H9 (cell line): ENCODE results near the gene EPHA2. TPM values are rescaled to one million over a fixed set of nuclear protein-coding genes. Genes with fewer than 3 reads are reported as not detected.

Experiments used
- DNase-seq: peaks from one replicate; pipeline ENCODE4 v3.0.0-alpha.2; 2017
- H2AFZ ChIP-seq: one replicate; pipeline ENCODE4 v1.6.1; 2013; ENCODE audit warnings: mild to moderate bottlenecking, low read length, control low read depth, moderate library complexity
- H2AK5ac ChIP-seq: 2 replicates; pipeline ENCODE4 v1.6.1; 2013; ENCODE audit warnings: low read length, control low read depth, mixed read lengths; ENCODE audit not compliant: insufficient read length
- H2BK120ac ChIP-seq: one replicate; pipeline ENCODE4 v1.6.1; 2013; ENCODE audit warnings: low read depth, mild to moderate bottlenecking, low read length, control low read depth, inconsistent platforms; ENCODE audit not compliant: poor library complexity, severe bottlenecking
- H2BK12ac ChIP-seq: 2 replicates; pipeline ENCODE4 v1.6.1; 2013; ENCODE audit warnings: low read length, control low read depth, mixed read lengths, low read depth; ENCODE audit not compliant: insufficient read length
- H2BK15ac ChIP-seq: 2 replicates; pipeline ENCODE4 v1.6.1; 2013; ENCODE audit warnings: low read depth, low read length, control low read depth
- H2BK20ac ChIP-seq: one replicate; pipeline ENCODE4 v1.6.1; 2013; ENCODE audit warnings: low read depth, mild to moderate bottlenecking, low read length, control low read depth, inconsistent platforms; ENCODE audit not compliant: poor library complexity, severe bottlenecking
- H2BK5ac ChIP-seq: 2 replicates; pipeline ENCODE4 v1.6.1; 2013; ENCODE audit warnings: low read length, control low read depth, mixed read lengths; ENCODE audit not compliant: insufficient read length
- H3K14ac ChIP-seq: 2 replicates; pipeline ENCODE4 v1.6.1; 2013; ENCODE audit warnings: low read length, control low read depth; ENCODE audit not compliant: insufficient read depth
- H3K18ac ChIP-seq: 2 replicates; pipeline ENCODE4 v1.6.1; 2013; ENCODE audit warnings: low read depth, mild to moderate bottlenecking, mixed read lengths, low read length, control low read depth; ENCODE audit not compliant: insufficient read length
- H3K23ac ChIP-seq: 2 replicates; pipeline ENCODE4 v1.6.1; 2013; ENCODE audit warnings: low read length, control low read depth, mixed read lengths, low read depth; ENCODE audit not compliant: insufficient read length
- H3K23me2 ChIP-seq: 2 replicates; pipeline ENCODE4 v1.6.1; 2013; ENCODE audit warnings: low read depth, mild to moderate bottlenecking, mixed read lengths, low read length, control low read depth; ENCODE audit not compliant: insufficient read length, poor library complexity, severe bottlenecking
- H3K27ac ChIP-seq: 2 replicates; pipeline ENCODE4 v1.5.1; 2013; ENCODE audit warnings: low read length, control low read depth, mixed read lengths, low read depth; ENCODE audit not compliant: insufficient read length
- H3K27me3 ChIP-seq: 2 replicates; pipeline ENCODE4 v1.6.1; 2013; ENCODE audit warnings: low read length, control low read depth, inconsistent platforms; ENCODE audit not compliant: insufficient read depth
- H3K4ac ChIP-seq: 2 replicates; pipeline ENCODE4 v1.6.1; 2013; ENCODE audit warnings: low read depth, mild to moderate bottlenecking, control low read depth, inconsistent platforms, low read length, moderate library complexity
- H3K4me1 ChIP-seq: 2 replicates; pipeline ENCODE4 v1.6.1; 2013; ENCODE audit warnings: low read length, control low read depth, inconsistent platforms; ENCODE audit not compliant: insufficient read depth
- H3K4me2 ChIP-seq: 2 replicates; pipeline ENCODE4 v1.6.1; 2013; ENCODE audit warnings: low read length, control low read depth, mixed read lengths; ENCODE audit not compliant: insufficient read length, insufficient read depth
- H3K56ac ChIP-seq: 2 replicates; pipeline ENCODE4 v1.6.1; 2013; ENCODE audit warnings: low read depth, mild to moderate bottlenecking, mixed read lengths, low read length, control low read depth; ENCODE audit not compliant: insufficient read length
- H3K79me1 ChIP-seq: 2 replicates; pipeline ENCODE4 v1.6.1; 2013; ENCODE audit warnings: low read depth, mild to moderate bottlenecking, moderate library complexity, low read length, control low read depth, inconsistent platforms; ENCODE audit not compliant: insufficient read depth, poor library complexity, severe bottlenecking
- H3K79me2 ChIP-seq: 2 replicates; pipeline ENCODE4 v1.6.1; 2013; ENCODE audit warnings: low read length, control low read depth, inconsistent platforms; ENCODE audit not compliant: insufficient read depth
- H3K9ac ChIP-seq: 2 replicates; pipeline ENCODE4 v1.6.1; 2013; ENCODE audit warnings: low read length, control low read depth, mixed read lengths; ENCODE audit not compliant: insufficient read length; ENCODE audit errors: extremely low read depth
- H3K9me3 ChIP-seq: one replicate; pipeline ENCODE4 v1.6.1; 2013; ENCODE audit warnings: low read depth, low read length, inconsistent platforms; ENCODE audit not compliant: control insufficient read depth
- H3T11ph ChIP-seq: one replicate; pipeline ENCODE4 v1.6.1; 2013; ENCODE audit warnings: mild to moderate bottlenecking, low read length, control low read depth, inconsistent platforms
- H4K20me1 ChIP-seq: one replicate; pipeline ENCODE4 v1.6.1; 2013; ENCODE audit not compliant: control insufficient read depth, insufficient read length, insufficient read depth
- H4K5ac ChIP-seq: 2 replicates; pipeline ENCODE4 v1.6.1; 2013; ENCODE audit warnings: low read depth, mild to moderate bottlenecking, mixed read lengths, low read length, control low read depth; ENCODE audit not compliant: insufficient read length
- H4K8ac ChIP-seq: replicated peaks from 2 replicates; pipeline ENCODE4 v1.6.1; 2013; ENCODE audit warnings: low read length, control low read depth, mixed read lengths, low read depth; ENCODE audit not compliant: insufficient read length
- H4K91ac ChIP-seq: 2 replicates; pipeline ENCODE4 v1.6.1; 2013; ENCODE audit warnings: low read depth, mild to moderate bottlenecking, moderate library complexity, mixed read lengths, low read length, control low read depth; ENCODE audit not compliant: insufficient read length
- H3K27ac Mint-ChIP-seq, 3 experiments: 2 replicates in 2 of 3; 3 replicates in 1 of 3; pipeline ENCODE4 v1.8.0; 2020 to 2021; ENCODE audit warnings: mixed read lengths in 3 of 3, mild to moderate bottlenecking in 1 of 3, moderate library complexity in 1 of 3
- H3K27me3 Mint-ChIP-seq: 2 replicates; pipeline ENCODE4 v1.8.0; 2021; ENCODE audit warnings: low read depth, mild to moderate bottlenecking, moderate library complexity, mixed read lengths
- H3K36me3 Mint-ChIP-seq, 3 experiments: 2 replicates in 2 of 3; 3 replicates in 1 of 3; pipeline ENCODE4 v1.8.0; 2020 to 2021; ENCODE audit warnings: low read depth in 3 of 3, mixed read lengths in 3 of 3; ENCODE audit not compliant: insufficient read depth in 1 of 3
- H3K4me1 Mint-ChIP-seq, 2 experiments: 2 replicates each; pipeline ENCODE4 v1.8.0; 2020; ENCODE audit warnings: mixed read lengths in 2 of 2
- H3K4me3 Mint-ChIP-seq, 2 experiments: 2 replicates in 1 of 2; 3 replicates in 1 of 2; pipeline ENCODE4 v1.8.0; 2020 to 2021; ENCODE audit warnings: mild to moderate bottlenecking in 2 of 2, mixed read lengths in 2 of 2, moderate library complexity in 1 of 2
- H3K9me3 Mint-ChIP-seq, 2 experiments: 2 replicates in 1 of 2; 3 replicates in 1 of 2; pipeline ENCODE4 v1.8.0; 2020; ENCODE audit warnings: mild to moderate bottlenecking in 2 of 2, mixed read lengths in 2 of 2, moderate library complexity in 1 of 2
- CTCF ChIP-seq: fragments of 200-600 bp; sonication (generic); conservative IDR thresholded peaks from 3 replicates; pipeline ENCODE4 v1.8.0; 2021; ENCODE audit warnings: antibody characterized with exemption, mild to moderate bottlenecking
- WGBS: extraction: QIAGEN DNeasy Blood & Tissue Kit; methylation state at CpG from one replicate; pipeline ENCODE4 v1.1.7; 2013; ENCODE audit warnings: missing lambda C conversion rate, low lambda C conversion rate, mixed read lengths; ENCODE audit not compliant: insufficient read length; ENCODE audit errors: extremely low coverage; 5-methylcytosine and 5-hydroxymethylcytosine counted together
- total RNA-seq: library from RNA; stranded (reverse); gene quantifications from 2 replicates; pipeline ENCODE4 v1.2.1, GENCODE V29; 2021

The EPHA2 gene
- total RNA-seq, 1 experiment from 2014 or later: 33.1 TPM

GRCh38 chr1:16174261-16174868 is 18.5 kb upstream of the EPHA2 start:
- no peaks in the 10 kb centered on the region for H3K4me1 ChIP-seq
- H3K4me2 ChIP-seq: no peak overlapping the region
- no peaks in the 10 kb centered on the region for H3K9me3 Mint-ChIP-seq
- no peaks in the 10 kb centered on the region for H3K23me2 ChIP-seq
- H3K4ac ChIP-seq: no peak overlapping the region
- peaks cover 1% of the 10 kb centered on the region; the same call in 1 of the 2 replicates for H3K27me3 Mint-ChIP-seq
- no peak overlapping the region for H2AFZ ChIP-seq
- H3K27me3 ChIP-seq: no peaks in the 10 kb centered on the region
- no peak overlapping the region for H2BK5ac ChIP-seq
- no peak overlapping the region for H3K27ac ChIP-seq
- no peak overlapping the region for H4K8ac ChIP-seq
- no peak overlapping the region for H3K56ac ChIP-seq
- H3K9ac ChIP-seq: no peak overlapping the region
- no peaks in the 10 kb centered on the region for H3K79me2 ChIP-seq
- H2BK120ac ChIP-seq: no peak overlapping the region
- no peaks in the 10 kb centered on the region for H3K79me1 ChIP-seq
- no peak overlapping the region for H2BK20ac ChIP-seq
- no peak for TF ChIP-seq CTCF
- no peak overlapping the region for H3K14ac ChIP-seq
- no peak overlapping the region for H4K91ac ChIP-seq
- WGBS: no CpG with 5 or more reads among the region's 9 CpGs
- H4K5ac ChIP-seq: no peak overlapping the region
- no peaks in the 10 kb centered on the region for H3K36me3 Mint-ChIP-seq
- no peak for DNase-seq
- H2AK5ac ChIP-seq: no peak overlapping the region
- H2BK15ac ChIP-seq: no peak overlapping the region
- peaks cover 8 to 25% of the 10 kb centered on the region in 2 experiments for H3K4me1 Mint-ChIP-seq
- H3K9me3 ChIP-seq: no peaks in the 10 kb centered on the region
- no peak overlapping the region for H2BK12ac ChIP-seq
- peak overlapping the region in 1 of 2 experiments; percentile 6; a peak in 1 of 5 replicates for H3K4me3 Mint-ChIP-seq
- no peak overlapping the region for H3K18ac ChIP-seq
- no peak overlapping the region for H3T11ph ChIP-seq
- no peak overlapping the region for H3K23ac ChIP-seq
- peak overlapping the region; percentile 55 to 89 (median 70); a peak in 3 of 7 replicates for H3K27ac Mint-ChIP-seq
- H4K20me1 ChIP-seq: no peaks in the 10 kb centered on the region
